OCI-LY3 (cell line): Measurements from ENCODE around the gene CPSF3.

ENCODE experiments used
- H2AFZ ChIP-seq: fragments of 200-600, 300-600 bp; shearing (Covaris generic); 2 replicates; pipeline ENCODE4 v1.6.0; 2014; ENCODE audit warnings: antibody characterized with exemption, low read depth, low read length
- H3K27ac ChIP-seq: fragments of 200-600, 300-600 bp; sonication (generic); 2 replicates; pipeline ENCODE4 v1.5.1; 2014; ENCODE audit warnings: mild to moderate bottlenecking, low read length, moderate library complexity, mixed read lengths
- H3K27me3 ChIP-seq: fragments of 200-600, 300-600 bp; sonication (generic); 2 replicates; pipeline ENCODE4 v1.6.1; 2014; ENCODE audit warnings: low read depth, low read length, mixed read lengths
- H3K36me3 ChIP-seq: fragments of 200-600, 300-600 bp; sonication (generic); replicated peaks from 2 replicates; pipeline ENCODE3; 2014; ENCODE audit warnings: low read depth, low read length, mixed read lengths
- H3K4me1 ChIP-seq: fragments of 300-600, 200-600 bp; sonication (generic); 2 replicates; pipeline ENCODE4 v1.6.1; 2014; ENCODE audit warnings: low read length, mixed read lengths
- H3K4me2 ChIP-seq: fragments of 200-600, 300-600 bp; sonication (generic); 2 replicates; pipeline ENCODE4 v1.6.1; 2014; ENCODE audit warnings: low read length, mixed read lengths
- H3K4me3 ChIP-seq: fragments of 300-600, 200-600 bp; sonication (generic); 2 replicates; pipeline ENCODE4 v1.5.1; 2014; ENCODE audit warnings: antibody characterized with exemption, mild to moderate bottlenecking, low read length, moderate library complexity
- H3K79me2 ChIP-seq: fragments of 300-600, 200-600 bp; shearing (Covaris generic); 2 replicates; pipeline ENCODE4 v1.6.1; 2014; ENCODE audit warnings: mild to moderate bottlenecking, low read length, mixed read lengths
- H3K9ac ChIP-seq: fragments of 300-600, 200-600 bp; shearing (Covaris generic); 2 replicates; pipeline ENCODE4 v1.6.0; 2014; ENCODE audit warnings: mild to moderate bottlenecking, low read length, moderate library complexity
- H3K9me3 ChIP-seq: fragments of 200-600, 300-600 bp; shearing (Covaris generic); 2 replicates; pipeline ENCODE4 v1.6.1; 2014; ENCODE audit warnings: low read length, mixed read lengths; ENCODE audit not compliant: insufficient read depth
- H4K20me1 ChIP-seq: fragments of 200-600, 300-600 bp; sonication (generic); 2 replicates; pipeline ENCODE4 v1.6.1; 2016; ENCODE audit warnings: low read length, mixed read lengths; ENCODE audit not compliant: insufficient read depth
- EZH2phosphoT487 ChIP-seq: fragments of 200-600 bp; shearing (Covaris generic); IDR thresholded peaks from 2 replicates; pipeline ENCODE4 v1.6.1; 2018; ENCODE audit warnings: antibody characterized with exemption, mixed run types, low read depth
- TF ChIP-seq, protein P1 (sequence below): fragments of 200-600, 300-600 bp; sonication (generic); IDR thresholded peaks from 2 replicates; pipeline ENCODE4 v1.5.1; 2014; ENCODE audit warnings: antibody characterized with exemption, low read length, low read depth

Gene CPSF3

DNA sequence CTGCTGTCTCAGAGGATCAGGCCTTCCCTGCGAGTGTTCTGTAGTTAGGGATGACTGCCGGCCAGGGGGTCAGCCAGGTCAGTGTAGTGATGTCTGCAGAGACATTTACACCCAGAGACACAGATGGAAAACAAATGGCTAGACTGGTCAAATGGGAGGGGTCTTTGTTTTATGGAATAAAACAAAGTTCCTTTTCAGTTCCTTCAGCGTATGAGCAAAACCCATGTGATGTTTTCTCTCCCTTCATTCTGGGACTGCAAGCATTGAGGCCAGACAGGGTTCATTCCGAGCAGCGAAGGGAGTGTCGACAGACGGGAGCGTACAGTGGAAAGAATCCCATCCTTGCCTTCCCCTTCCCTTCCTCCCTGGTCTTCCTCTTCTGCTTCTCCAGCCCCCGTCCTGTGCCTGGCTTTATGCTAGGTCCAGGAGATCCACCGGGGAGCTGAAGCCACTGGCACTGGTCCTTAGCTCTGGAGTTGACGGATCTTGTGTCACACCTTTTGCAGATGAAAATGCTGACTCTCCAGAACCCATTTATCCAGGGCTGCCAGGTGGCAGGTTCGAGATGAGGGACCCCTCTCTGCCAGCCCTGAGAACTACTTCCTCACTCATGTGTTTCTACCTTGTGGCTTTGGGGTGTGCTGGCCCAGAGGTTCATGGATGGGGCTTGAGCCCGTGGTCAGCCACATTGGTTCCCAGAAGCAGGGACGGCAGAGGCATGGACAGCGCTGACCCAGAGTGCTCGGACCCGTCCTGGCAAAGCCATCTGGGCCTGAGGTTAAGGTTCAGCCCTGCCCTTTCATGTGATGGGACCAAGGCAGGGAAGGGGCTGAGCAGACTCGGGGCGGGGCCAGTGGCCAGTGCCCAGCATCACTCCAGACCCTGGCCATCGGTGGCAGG is 24.3 kb upstream of the CPSF3 start:
- Histone ChIP-seq H3K4me1 (no peaks in the 10 kb centered on the region), H3K4me2 (no peak overlapping the region), H3K9me3 (no peaks in the 10 kb centered on the region), H3K36me3 (no peaks in the 10 kb centered on the region), H4K20me1 (no peaks in the 10 kb centered on the region), H3K4me3 (no peak overlapping the region), H3K9ac (no peak overlapping the region), H3K27me3 (no peaks in the 10 kb centered on the region), H3K27ac (no peak overlapping the region), H3K79me2 (no peaks in the 10 kb centered on the region), H2AFZ (no peak overlapping the region)
- TF ChIP-seq, protein P1, sequence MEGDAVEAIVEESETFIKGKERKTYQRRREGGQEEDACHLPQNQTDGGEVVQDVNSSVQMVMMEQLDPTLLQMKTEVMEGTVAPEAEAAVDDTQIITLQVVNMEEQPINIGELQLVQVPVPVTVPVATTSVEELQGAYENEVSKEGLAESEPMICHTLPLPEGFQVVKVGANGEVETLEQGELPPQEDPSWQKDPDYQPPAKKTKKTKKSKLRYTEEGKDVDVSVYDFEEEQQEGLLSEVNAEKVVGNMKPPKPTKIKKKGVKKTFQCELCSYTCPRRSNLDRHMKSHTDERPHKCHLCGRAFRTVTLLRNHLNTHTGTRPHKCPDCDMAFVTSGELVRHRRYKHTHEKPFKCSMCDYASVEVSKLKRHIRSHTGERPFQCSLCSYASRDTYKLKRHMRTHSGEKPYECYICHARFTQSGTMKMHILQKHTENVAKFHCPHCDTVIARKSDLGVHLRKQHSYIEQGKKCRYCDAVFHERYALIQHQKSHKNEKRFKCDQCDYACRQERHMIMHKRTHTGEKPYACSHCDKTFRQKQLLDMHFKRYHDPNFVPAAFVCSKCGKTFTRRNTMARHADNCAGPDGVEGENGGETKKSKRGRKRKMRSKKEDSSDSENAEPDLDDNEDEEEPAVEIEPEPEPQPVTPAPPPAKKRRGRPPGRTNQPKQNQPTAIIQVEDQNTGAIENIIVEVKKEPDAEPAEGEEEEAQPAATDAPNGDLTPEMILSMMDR, result no peak
- TF ChIP-seq EZH2phosphoT487, result no peak

DNA sequence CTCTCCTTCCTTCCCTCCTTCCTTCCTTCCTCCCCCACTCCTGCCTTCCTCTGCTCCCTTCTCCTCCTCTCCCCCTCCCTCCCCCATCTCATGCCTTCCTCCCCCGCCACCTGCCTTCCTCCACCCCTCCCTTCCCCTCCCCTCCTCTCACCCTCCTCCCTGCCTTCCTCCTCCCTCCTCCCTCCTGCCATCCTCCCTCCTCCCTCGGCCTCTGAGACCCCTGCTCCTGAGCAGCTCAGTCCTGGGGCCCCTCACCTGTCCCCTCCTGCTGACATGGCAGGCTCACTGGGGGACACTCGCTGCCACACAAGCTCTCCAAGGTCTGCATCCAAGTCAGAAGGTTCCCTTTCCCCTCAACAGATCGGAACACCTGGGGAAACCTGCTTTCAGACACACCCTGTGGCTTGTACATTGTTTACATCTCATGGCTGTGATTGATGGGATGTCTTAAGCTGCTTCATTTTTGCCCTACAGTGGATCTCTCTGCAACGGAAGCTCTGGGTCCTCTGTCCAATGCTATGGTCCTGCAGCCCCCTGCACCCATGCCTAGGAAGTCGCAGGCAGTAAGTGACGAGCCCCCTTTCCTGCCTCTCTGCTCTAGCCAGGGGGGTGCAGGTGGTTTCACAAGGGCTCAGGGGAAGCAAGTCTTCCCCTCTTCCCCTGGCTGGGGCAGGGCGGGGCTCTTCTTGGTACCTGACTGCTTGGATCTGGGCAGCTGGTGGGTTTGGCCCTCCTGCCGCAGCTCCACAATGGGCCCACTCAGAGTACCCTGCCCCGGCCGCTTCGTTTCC is 23.0 kb upstream of the CPSF3 start:
- Histone ChIP-seq H3K36me3 (no peaks in the 10 kb centered on the region), H3K79me2 (no peaks in the 10 kb centered on the region), H3K4me1 (no peaks in the 10 kb centered on the region), H2AFZ (no peak overlapping the region), H4K20me1 (no peaks in the 10 kb centered on the region), H3K27me3 (no peaks in the 10 kb centered on the region), H3K9ac (no peak overlapping the region), H3K27ac (no peak overlapping the region), H3K4me3 (no peak overlapping the region), H3K4me2 (no peak overlapping the region), H3K9me3 (no peaks in the 10 kb centered on the region)
- TF ChIP-seq EZH2phosphoT487, result no peak
- TF ChIP-seq, protein P1, result no peak

DNA sequence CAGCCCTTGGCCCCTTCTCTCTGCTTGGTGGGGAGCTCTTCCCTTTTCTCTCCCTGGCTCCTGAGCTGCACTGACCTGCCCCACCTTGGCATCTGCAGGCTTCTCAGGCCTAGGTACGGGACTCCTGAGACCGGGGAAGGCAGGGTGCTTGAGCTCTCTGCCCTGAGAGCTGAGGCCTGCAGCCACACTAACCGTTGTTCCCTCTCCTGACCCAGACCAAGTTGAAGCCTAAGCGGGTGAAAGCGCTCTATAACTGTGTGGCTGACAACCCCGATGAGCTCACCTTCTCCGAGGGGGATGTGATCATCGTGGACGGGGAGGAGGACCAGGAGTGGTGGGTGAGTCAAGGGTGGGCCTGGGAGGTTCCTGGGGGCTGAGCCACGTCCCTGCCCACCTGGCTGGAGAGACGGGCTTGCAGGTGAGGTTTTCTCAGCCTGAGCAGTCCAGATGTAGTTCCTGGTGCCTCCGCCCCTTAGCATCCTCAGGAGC is 22.4 kb upstream of the CPSF3 start:
- Histone ChIP-seq H3K79me2 (no peaks in the 10 kb centered on the region), H4K20me1 (no peaks in the 10 kb centered on the region), H3K4me1 (no peaks in the 10 kb centered on the region), H3K4me3 (no peak overlapping the region), H3K36me3 (no peaks in the 10 kb centered on the region), H3K9ac (no peak overlapping the region), H3K27me3 (no peaks in the 10 kb centered on the region), H3K9me3 (no peaks in the 10 kb centered on the region), H2AFZ (no peak overlapping the region), H3K4me2 (no peak overlapping the region), H3K27ac (no peak overlapping the region)
- TF ChIP-seq EZH2phosphoT487, result no peak
- TF ChIP-seq, protein P1, result no peak
